ENCODE measurements around the gene PLEKHA7. TPM values are rescaled to one million over a fixed set of nuclear protein-coding genes. Genes with fewer than 3 reads are reported as not detected.

Gene PLEKHA7
- total and polyA plus RNA-seq, 2 experiments from 2014 or later = 0.43 TPM; not detected in 1

DNA sequence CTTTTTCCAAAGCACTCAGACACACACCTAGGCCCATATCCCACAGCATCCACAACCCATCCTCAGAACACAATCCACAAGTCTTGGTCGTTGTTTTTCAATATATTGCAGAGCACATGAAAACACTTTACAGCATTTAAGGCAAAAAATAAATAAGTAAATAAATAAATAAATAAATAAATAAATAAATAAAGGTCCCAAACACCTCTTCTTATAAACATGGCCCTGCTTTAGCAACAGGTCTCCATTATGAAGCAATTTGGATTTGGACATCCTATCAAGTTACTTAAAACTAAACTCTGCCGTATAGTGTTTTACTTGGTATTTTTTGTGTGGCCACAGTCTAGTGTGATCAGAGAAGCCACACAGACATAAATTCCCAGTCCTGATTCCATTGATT lies 10.7 kb upstream of the PLEKHA7 start:
- H3K9ac ChIP-seq = no peak overlapping the region
- H3K4me3 ChIP-seq = no peak overlapping the region

DNA sequence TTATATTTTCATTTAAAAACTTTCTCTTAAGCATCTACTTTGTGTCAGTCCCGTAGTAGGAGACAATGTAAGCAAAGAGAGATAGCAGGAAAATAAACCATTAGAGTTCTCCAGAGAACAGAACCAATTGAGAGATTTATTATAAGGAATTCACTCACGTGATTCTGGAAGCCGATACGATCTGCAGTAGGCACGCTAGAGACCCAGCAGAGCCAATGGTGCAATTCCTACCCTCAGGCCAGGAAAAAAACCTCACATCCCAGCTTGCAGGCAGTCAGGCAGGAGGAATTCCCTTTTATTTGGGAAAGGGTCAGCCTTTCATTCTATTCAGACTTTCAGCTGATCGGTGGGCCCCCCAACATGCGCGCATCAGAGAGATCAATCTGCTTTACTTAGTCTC lies 7.3 kb upstream of the PLEKHA7 start:
- Histone ChIP-seq H3F3A (ENCODE audit: insufficient read depth) (no peaks in the 10 kb centered on the region), H3K9me2 (ENCODE audit: insufficient read depth) (no peaks in the 10 kb centered on the region), H3K4me3 (no peak overlapping the region), H3K9ac (no peak overlapping the region), H3K27me3 (replicated peaks; ENCODE audit: insufficient read depth) (no peaks in the 10 kb centered on the region), H2AFZ (no peak overlapping the region), H3K36me3 (ENCODE audit: low read depth) (no peaks in the 10 kb centered on the region), H3K4me1 (ENCODE audit: insufficient read depth) (no peaks in the 10 kb centered on the region), H3K4me2 (ENCODE audit: unreplicated experiment) (no peak overlapping the region), H4K20me1 (ENCODE audit: insufficient read depth) (no peaks in the 10 kb centered on the region), H3K79me2 (ENCODE audit: insufficient read depth) (no peaks in the 10 kb centered on the region), H3K27ac (no peak overlapping the region), H3K9me3 (ENCODE audit: low read depth) (no peaks in the 10 kb centered on the region)
- in situ Hi-C loops (cut with MboI) = no loop called here
- WGBS, 2 experiments (ENCODE audit: low coverage in 1 of 2, low lambda C conversion rate in 2 of 2, missing lambda C conversion rate in 2 of 2) = 73 to 80% methylated on average over 8 of the region's 8 CpGs
- TF ChIP-seq EZH2 (IDR thresholded peaks at IDR 0.05; ENCODE audit: insufficient read depth, poor library complexity, severe bottlenecking) (no peak), EZH2phosphoT487 (IDR thresholded peaks at IDR 0.05; ENCODE audit: insufficient read depth, low read depth) (no peak)
- DNase-seq = no peak

More for the DNA sequence above, 10.7 kb upstream of the PLEKHA7 start:
- H3K27ac ChIP-seq = no peak overlapping the region
- in situ Hi-C loops (cut with MboI) = no loop called here
- TF ChIP-seq EZH2 (IDR thresholded peaks at IDR 0.05; ENCODE audit: insufficient read depth, poor library complexity, severe bottlenecking) (no peak), EZH2phosphoT487 (IDR thresholded peaks at IDR 0.05; ENCODE audit: insufficient read depth, low read depth) (no peak)
- H2AFZ ChIP-seq = no peak overlapping the region
- no peaks in the 10 kb centered on the region for H3K27me3 ChIP-seq (replicated peaks; ENCODE audit: insufficient read depth)
- H3F3A ChIP-seq (ENCODE audit: insufficient read depth) = no peaks in the 10 kb centered on the region
- H3K9me3 ChIP-seq (ENCODE audit: low read depth) = no peaks in the 10 kb centered on the region
- no peaks in the 10 kb centered on the region for H4K20me1 ChIP-seq (ENCODE audit: insufficient read depth)
- H3K4me1 ChIP-seq (ENCODE audit: insufficient read depth) = no peaks in the 10 kb centered on the region
- 70 to 80% methylated on average over 2 of the region's 2 CpGs for WGBS, 2 experiments (ENCODE audit: low coverage in 1 of 2, low lambda C conversion rate in 2 of 2, missing lambda C conversion rate in 2 of 2)
- no peaks in the 10 kb centered on the region for H3K36me3 ChIP-seq (ENCODE audit: low read depth)
- no peaks in the 10 kb centered on the region for H3K9me2 ChIP-seq (ENCODE audit: insufficient read depth)
- no peak overlapping the region for H3K4me2 ChIP-seq (ENCODE audit: unreplicated experiment)
- DNase-seq = no peak
- H3K79me2 ChIP-seq (ENCODE audit: insufficient read depth) = no peaks in the 10 kb centered on the region

DNA sequence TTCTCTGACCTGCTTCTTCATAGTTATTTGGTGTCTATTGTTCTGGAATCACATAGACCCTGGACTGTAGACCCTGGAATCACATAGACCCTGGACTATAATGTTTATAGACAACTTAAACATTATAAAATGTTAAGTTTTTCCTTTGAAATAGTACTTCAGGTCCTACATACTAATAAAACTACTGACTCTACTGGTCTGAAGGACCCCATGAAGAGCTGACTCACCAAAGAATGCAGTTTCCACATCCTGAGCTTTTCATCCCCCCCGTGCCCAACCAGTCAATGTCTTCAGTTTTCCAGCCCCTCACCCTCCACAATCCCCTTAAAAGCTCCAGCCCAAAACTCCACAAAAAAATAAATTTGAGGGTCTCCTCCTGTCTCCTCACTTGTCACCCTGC lies 6.6 kb upstream of the PLEKHA7 start:
- H3K4me1 ChIP-seq (ENCODE audit: insufficient read depth) = no peaks in the 10 kb centered on the region
- in situ Hi-C loops (cut with MboI) = no loop called here
- H3K27me3 ChIP-seq (replicated peaks; ENCODE audit: insufficient read depth) = no peaks in the 10 kb centered on the region; the same call in 1 of the 2 replicates
- TF ChIP-seq EZH2phosphoT487 (IDR thresholded peaks at IDR 0.05; ENCODE audit: insufficient read depth, low read depth) (no peak), EZH2 (IDR thresholded peaks at IDR 0.05; ENCODE audit: insufficient read depth, poor library complexity, severe bottlenecking) (no peak)
- no peaks in the 10 kb centered on the region for H4K20me1 ChIP-seq (ENCODE audit: insufficient read depth)
- H3F3A ChIP-seq (ENCODE audit: insufficient read depth) = no peaks in the 10 kb centered on the region
- WGBS, 2 experiments (ENCODE audit: low coverage in 1 of 2, low lambda C conversion rate in 2 of 2, missing lambda C conversion rate in 2 of 2) = 73 to 92% methylated on average over 1 of the region's 1 CpG
- H3K4me2 ChIP-seq (ENCODE audit: unreplicated experiment) = no peak overlapping the region
- H3K9me3 ChIP-seq (ENCODE audit: low read depth) = no peaks in the 10 kb centered on the region
- no peak overlapping the region for H3K27ac ChIP-seq
- H3K4me3 ChIP-seq = no peak overlapping the region
- no peak for DNase-seq
- no peaks in the 10 kb centered on the region for H3K36me3 ChIP-seq (ENCODE audit: low read depth)
- no peak overlapping the region for H2AFZ ChIP-seq
- H3K9ac ChIP-seq = no peak overlapping the region
- H3K79me2 ChIP-seq (ENCODE audit: insufficient read depth) = no peaks in the 10 kb centered on the region
- no peaks in the 10 kb centered on the region for H3K9me2 ChIP-seq (ENCODE audit: insufficient read depth)

DNA sequence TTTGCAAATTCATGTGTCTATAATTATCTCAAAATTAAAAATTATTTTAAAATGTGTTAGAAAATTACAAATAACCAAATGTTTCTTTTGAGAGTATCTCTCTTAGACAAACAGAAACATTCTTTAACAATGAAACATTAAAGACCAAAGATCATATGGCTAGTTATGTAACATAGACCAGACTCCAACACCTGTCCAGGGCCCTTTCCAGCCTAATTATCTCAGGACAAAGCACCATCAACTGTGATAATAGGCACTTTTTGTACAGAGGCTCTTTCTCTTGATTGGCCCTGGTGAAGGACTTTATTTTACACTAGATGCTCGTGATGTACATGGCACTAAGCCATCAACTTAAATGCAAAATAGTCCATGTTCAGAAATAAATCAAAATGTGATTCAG lies 5.0 kb upstream of the PLEKHA7 start:
- in situ Hi-C loops (cut with MboI) = no loop called here
- peaks cover 8% of the 10 kb centered on the region for H3K27me3 ChIP-seq (replicated peaks; ENCODE audit: insufficient read depth)
- H3K79me2 ChIP-seq (ENCODE audit: insufficient read depth) = no peaks in the 10 kb centered on the region
- 26 to 45% methylated on average over 1 of the region's 1 CpG for WGBS, 2 experiments (ENCODE audit: low coverage in 1 of 2, low lambda C conversion rate in 2 of 2, missing lambda C conversion rate in 2 of 2)
- H3K4me1 ChIP-seq (ENCODE audit: insufficient read depth) = no peaks in the 10 kb centered on the region
- H3K9ac ChIP-seq = no peak overlapping the region
- H3F3A ChIP-seq (ENCODE audit: insufficient read depth) = no peaks in the 10 kb centered on the region
- H2AFZ ChIP-seq = no peak overlapping the region
- H3K9me2 ChIP-seq (ENCODE audit: insufficient read depth) = no peaks in the 10 kb centered on the region
- H3K27ac ChIP-seq = no peak overlapping the region
- no peaks in the 10 kb centered on the region for H3K9me3 ChIP-seq (ENCODE audit: low read depth)
- no peak overlapping the region for H3K4me3 ChIP-seq
- no peak for DNase-seq
- TF ChIP-seq EZH2phosphoT487 (IDR thresholded peaks at IDR 0.05; ENCODE audit: insufficient read depth, low read depth) (no peak), EZH2 (IDR thresholded peaks at IDR 0.05; ENCODE audit: insufficient read depth, poor library complexity, severe bottlenecking) (no peak)
- no peaks in the 10 kb centered on the region for H4K20me1 ChIP-seq (ENCODE audit: insufficient read depth)
- no peak overlapping the region for H3K4me2 ChIP-seq (ENCODE audit: unreplicated experiment)
- H3K36me3 ChIP-seq (ENCODE audit: low read depth) = no peaks in the 10 kb centered on the region

DNA sequence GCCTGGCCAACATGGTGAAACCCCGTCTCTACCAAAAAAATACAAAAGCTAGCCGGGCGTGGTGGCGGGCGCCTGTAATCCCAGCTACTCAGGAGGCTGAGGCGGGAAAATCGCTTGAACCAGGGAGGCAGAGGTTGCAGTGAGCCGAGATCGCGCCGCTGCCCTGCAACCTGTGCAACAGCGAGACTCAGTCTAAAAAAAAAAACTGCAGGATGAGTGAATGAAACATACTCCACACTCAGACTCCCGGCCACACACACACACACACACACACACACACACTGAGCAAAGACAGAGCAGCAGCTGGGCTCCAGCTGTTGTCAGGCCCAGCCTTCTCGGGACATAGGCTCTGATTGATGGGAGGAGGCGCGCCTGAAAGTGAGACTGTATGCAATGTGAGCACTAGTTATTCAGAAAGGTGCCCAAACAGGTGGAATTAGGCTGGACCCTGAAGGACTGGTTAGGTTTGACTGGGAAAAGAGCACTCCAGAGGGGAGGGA lies 1.5 kb upstream of the PLEKHA7 start:
- no peak overlapping the region for H2AFZ ChIP-seq
- H3K9ac ChIP-seq = no peak overlapping the region
- WGBS, 2 experiments (ENCODE audit: low coverage in 1 of 2, low lambda C conversion rate in 2 of 2, missing lambda C conversion rate in 2 of 2) = 82 to 88% methylated on average over 15 to 16 of the region's 16 CpGs
- no peaks in the 10 kb centered on the region for H3K79me2 ChIP-seq (ENCODE audit: insufficient read depth)
- DNase-seq = no peak
- no peak overlapping the region for H3K4me3 ChIP-seq
- H4K20me1 ChIP-seq (ENCODE audit: insufficient read depth) = no peaks in the 10 kb centered on the region
- H3K27me3 ChIP-seq (replicated peaks; ENCODE audit: insufficient read depth) = peaks cover 29% of the 10 kb centered on the region
- in situ Hi-C loops (cut with MboI) = no loop called here
- no peaks in the 10 kb centered on the region for H3K9me3 ChIP-seq (ENCODE audit: low read depth)
- H3K4me2 ChIP-seq (ENCODE audit: unreplicated experiment) = no peak overlapping the region
- H3K27ac ChIP-seq = no peak overlapping the region
- H3K4me1 ChIP-seq (ENCODE audit: insufficient read depth) = no peaks in the 10 kb centered on the region
- H3K36me3 ChIP-seq (ENCODE audit: low read depth) = no peaks in the 10 kb centered on the region
- H3K9me2 ChIP-seq (ENCODE audit: insufficient read depth) = no peaks in the 10 kb centered on the region
- no peak for TF ChIP-seq EZH2phosphoT487 (IDR thresholded peaks at IDR 0.05; ENCODE audit: insufficient read depth, low read depth)
- no peak for TF ChIP-seq EZH2 (IDR thresholded peaks at IDR 0.05; ENCODE audit: insufficient read depth, poor library complexity, severe bottlenecking)
- H3F3A ChIP-seq (ENCODE audit: insufficient read depth) = no peaks in the 10 kb centered on the region
